OCI-LY3 (cell line): ENCODE measurements around the gene SUPT3H.

Source experiments
- H2AFZ ChIP-seq: fragments of 200-600, 300-600 bp; shearing (Covaris generic); 2 replicates; pipeline ENCODE4 v1.6.0; 2014; ENCODE audit warnings: antibody characterized with exemption, low read depth, low read length
- H3K27ac ChIP-seq: fragments of 200-600, 300-600 bp; sonication (generic); 2 replicates; pipeline ENCODE4 v1.5.1; 2014; ENCODE audit warnings: mild to moderate bottlenecking, low read length, moderate library complexity, mixed read lengths
- H3K27me3 ChIP-seq: fragments of 200-600, 300-600 bp; sonication (generic); 2 replicates; pipeline ENCODE4 v1.6.1; 2014; ENCODE audit warnings: low read depth, low read length, mixed read lengths
- H3K36me3 ChIP-seq: fragments of 200-600, 300-600 bp; sonication (generic); replicated peaks from 2 replicates; pipeline ENCODE3; 2014; ENCODE audit warnings: low read depth, low read length, mixed read lengths
- H3K4me1 ChIP-seq: fragments of 300-600, 200-600 bp; sonication (generic); 2 replicates; pipeline ENCODE4 v1.6.1; 2014; ENCODE audit warnings: low read length, mixed read lengths
- H3K4me2 ChIP-seq: fragments of 200-600, 300-600 bp; sonication (generic); 2 replicates; pipeline ENCODE4 v1.6.1; 2014; ENCODE audit warnings: low read length, mixed read lengths
- H3K4me3 ChIP-seq: fragments of 300-600, 200-600 bp; sonication (generic); 2 replicates; pipeline ENCODE4 v1.5.1; 2014; ENCODE audit warnings: antibody characterized with exemption, mild to moderate bottlenecking, low read length, moderate library complexity
- H3K79me2 ChIP-seq: fragments of 300-600, 200-600 bp; shearing (Covaris generic); 2 replicates; pipeline ENCODE4 v1.6.1; 2014; ENCODE audit warnings: mild to moderate bottlenecking, low read length, mixed read lengths
- H3K9ac ChIP-seq: fragments of 300-600, 200-600 bp; shearing (Covaris generic); 2 replicates; pipeline ENCODE4 v1.6.0; 2014; ENCODE audit warnings: mild to moderate bottlenecking, low read length, moderate library complexity
- H3K9me3 ChIP-seq: fragments of 200-600, 300-600 bp; shearing (Covaris generic); 2 replicates; pipeline ENCODE4 v1.6.1; 2014; ENCODE audit warnings: low read length, mixed read lengths; ENCODE audit not compliant: insufficient read depth
- H4K20me1 ChIP-seq: fragments of 200-600, 300-600 bp; sonication (generic); 2 replicates; pipeline ENCODE4 v1.6.1; 2016; ENCODE audit warnings: low read length, mixed read lengths; ENCODE audit not compliant: insufficient read depth
- EZH2phosphoT487 ChIP-seq: fragments of 200-600 bp; shearing (Covaris generic); IDR thresholded peaks from 2 replicates; pipeline ENCODE4 v1.6.1; 2018; ENCODE audit warnings: antibody characterized with exemption, mixed run types, low read depth
- TF ChIP-seq, protein P1 (sequence below): fragments of 200-600, 300-600 bp; sonication (generic); IDR thresholded peaks from 2 replicates; pipeline ENCODE4 v1.5.1; 2014; ENCODE audit warnings: antibody characterized with exemption, low read length, low read depth

Gene SUPT3H

DNA sequence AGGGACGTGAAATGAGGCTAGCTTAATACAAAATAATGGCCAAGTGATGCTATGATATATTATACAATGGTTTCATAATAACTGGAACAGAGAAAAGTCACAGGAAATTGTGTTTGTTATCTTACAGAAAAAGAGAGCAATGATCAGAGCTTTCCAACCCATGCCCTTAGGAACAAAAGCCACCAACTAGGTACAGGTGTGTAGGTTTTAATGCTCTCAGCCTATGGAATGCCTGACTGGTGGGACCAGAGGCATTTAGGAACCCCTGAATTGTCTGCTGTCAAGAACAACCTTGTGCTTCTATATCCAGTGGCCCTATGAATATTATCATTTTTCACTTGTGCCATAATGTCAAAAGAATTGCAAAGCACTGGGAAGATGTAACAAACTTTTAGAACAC lies 182.6 kb downstream of the SUPT3H start:
- Histone ChIP-seq H3K4me2 (no peak overlapping the region), H3K79me2 (no peaks in the 10 kb centered on the region), H3K4me3 (no peak overlapping the region), H3K36me3 (no peaks in the 10 kb centered on the region), H3K27ac (no peak overlapping the region), H3K27me3 (no peaks in the 10 kb centered on the region), H3K4me1 (no peaks in the 10 kb centered on the region), H4K20me1 (no peaks in the 10 kb centered on the region), H2AFZ (no peak overlapping the region), H3K9ac (no peak overlapping the region), H3K9me3 (no peaks in the 10 kb centered on the region)
- TF ChIP-seq, protein P1, sequence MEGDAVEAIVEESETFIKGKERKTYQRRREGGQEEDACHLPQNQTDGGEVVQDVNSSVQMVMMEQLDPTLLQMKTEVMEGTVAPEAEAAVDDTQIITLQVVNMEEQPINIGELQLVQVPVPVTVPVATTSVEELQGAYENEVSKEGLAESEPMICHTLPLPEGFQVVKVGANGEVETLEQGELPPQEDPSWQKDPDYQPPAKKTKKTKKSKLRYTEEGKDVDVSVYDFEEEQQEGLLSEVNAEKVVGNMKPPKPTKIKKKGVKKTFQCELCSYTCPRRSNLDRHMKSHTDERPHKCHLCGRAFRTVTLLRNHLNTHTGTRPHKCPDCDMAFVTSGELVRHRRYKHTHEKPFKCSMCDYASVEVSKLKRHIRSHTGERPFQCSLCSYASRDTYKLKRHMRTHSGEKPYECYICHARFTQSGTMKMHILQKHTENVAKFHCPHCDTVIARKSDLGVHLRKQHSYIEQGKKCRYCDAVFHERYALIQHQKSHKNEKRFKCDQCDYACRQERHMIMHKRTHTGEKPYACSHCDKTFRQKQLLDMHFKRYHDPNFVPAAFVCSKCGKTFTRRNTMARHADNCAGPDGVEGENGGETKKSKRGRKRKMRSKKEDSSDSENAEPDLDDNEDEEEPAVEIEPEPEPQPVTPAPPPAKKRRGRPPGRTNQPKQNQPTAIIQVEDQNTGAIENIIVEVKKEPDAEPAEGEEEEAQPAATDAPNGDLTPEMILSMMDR, result no peak
- TF ChIP-seq EZH2phosphoT487, result no peak

DNA sequence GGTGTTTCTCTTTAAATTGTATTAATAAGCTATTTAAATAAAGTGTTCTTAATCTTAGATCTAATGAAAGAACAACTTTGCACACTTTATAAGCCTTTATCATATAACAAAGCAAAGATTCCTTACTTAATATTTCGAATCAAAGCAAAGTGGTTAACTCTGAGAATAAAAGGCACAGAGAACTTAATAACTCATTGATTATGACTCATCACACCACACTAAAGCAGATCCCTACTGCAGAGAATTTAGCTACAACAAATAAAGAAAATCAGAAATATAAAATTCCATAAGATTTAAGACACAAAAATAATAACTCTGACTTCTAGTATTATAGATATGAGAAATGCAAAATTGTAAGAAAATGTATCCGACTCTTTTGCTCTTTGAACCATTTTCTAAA lies 185.2 kb downstream of the SUPT3H start:
- H3K27ac ChIP-seq, result no peak overlapping the region
- no peaks in the 10 kb centered on the region for H3K79me2 ChIP-seq
- no peaks in the 10 kb centered on the region for H4K20me1 ChIP-seq
- H3K4me2 ChIP-seq, result no peak overlapping the region
- H3K27me3 ChIP-seq, result no peaks in the 10 kb centered on the region
- H2AFZ ChIP-seq, result no peak overlapping the region
- no peak for TF ChIP-seq EZH2phosphoT487
- TF ChIP-seq, protein P1, result no peak
- no peak overlapping the region for H3K9ac ChIP-seq
- no peaks in the 10 kb centered on the region for H3K36me3 ChIP-seq
- no peak overlapping the region for H3K4me3 ChIP-seq
- H3K4me1 ChIP-seq, result peaks cover 3% of the 10 kb centered on the region; the same call in 1 of the 2 replicates
- H3K9me3 ChIP-seq, result no peaks in the 10 kb centered on the region

DNA sequence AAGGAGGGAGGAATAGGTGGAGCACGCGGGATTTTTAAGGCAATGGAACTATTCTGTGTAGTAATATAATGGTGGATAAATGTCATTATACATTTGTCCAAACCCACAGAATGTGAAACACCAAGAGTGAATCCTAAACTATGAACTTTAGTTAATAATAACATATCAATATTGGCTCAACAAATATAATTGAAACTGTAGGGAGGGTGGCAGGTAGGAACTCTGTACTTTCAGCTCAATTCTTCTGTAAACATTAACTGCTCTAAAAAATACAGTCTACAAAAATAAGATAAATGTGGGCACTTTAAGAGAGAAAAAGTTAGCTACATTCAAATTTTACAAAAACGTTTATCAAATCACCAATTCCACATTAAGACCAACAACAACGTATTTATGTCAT lies 186.3 kb downstream of the SUPT3H start:
- H3K27me3 ChIP-seq, result no peaks in the 10 kb centered on the region
- TF ChIP-seq, protein P1, result no peak
- no peak for TF ChIP-seq EZH2phosphoT487

DNA sequence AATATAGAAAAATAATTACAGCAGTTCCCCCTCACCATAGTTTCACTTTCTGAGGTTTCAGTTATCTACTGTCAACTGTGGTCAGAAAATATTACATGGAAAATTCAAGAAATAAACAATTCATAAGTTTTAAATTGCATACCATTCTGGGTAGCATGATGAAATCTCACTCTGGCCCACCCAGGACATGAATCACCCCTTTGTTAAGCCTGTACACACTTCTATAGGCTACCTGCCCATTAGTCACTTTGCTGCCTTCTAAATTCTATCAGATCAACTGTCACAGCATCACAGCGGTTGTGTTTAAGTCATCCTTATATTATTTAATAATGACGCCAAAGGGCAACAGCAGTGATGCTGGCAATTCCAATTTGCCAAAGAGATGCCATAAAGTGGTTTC lies 189.9 kb downstream of the SUPT3H start:
- H3K27ac ChIP-seq, result no peak overlapping the region
- no peak overlapping the region for H3K9ac ChIP-seq
- H4K20me1 ChIP-seq, result no peaks in the 10 kb centered on the region
- H3K9me3 ChIP-seq, result no peaks in the 10 kb centered on the region
- peaks cover 11% of the 10 kb centered on the region; the same call in 1 of the 2 replicates for H3K4me1 ChIP-seq
- no peak overlapping the region for H2AFZ ChIP-seq
- TF ChIP-seq, protein P1, result no peak
- TF ChIP-seq EZH2phosphoT487, result no peak
- no peaks in the 10 kb centered on the region for H3K79me2 ChIP-seq
- H3K4me3 ChIP-seq, result no peak overlapping the region
- H3K4me2 ChIP-seq, result no peak overlapping the region
- H3K36me3 ChIP-seq, result no peaks in the 10 kb centered on the region
- no peaks in the 10 kb centered on the region for H3K27me3 ChIP-seq

More for the DNA sequence above, 186.3 kb downstream of the SUPT3H start:
- no peaks in the 10 kb centered on the region for H4K20me1 ChIP-seq
- no peaks in the 10 kb centered on the region for H3K36me3 ChIP-seq
- peaks cover 5% of the 10 kb centered on the region; the same call in 1 of the 2 replicates for H3K4me1 ChIP-seq
- H2AFZ ChIP-seq, result no peak overlapping the region
- H3K9ac ChIP-seq, result no peak overlapping the region
- H3K4me2 ChIP-seq, result no peak overlapping the region
- H3K27ac ChIP-seq, result no peak overlapping the region
- no peaks in the 10 kb centered on the region for H3K9me3 ChIP-seq
- no peaks in the 10 kb centered on the region for H3K79me2 ChIP-seq
- no peak overlapping the region for H3K4me3 ChIP-seq
